Left hindlimb (tissue), 1 donor: ENCODE data around the gene SEMA4A.
"Not testable (repeated sequence)": the region's sequence is repeated elsewhere in the genome, so short reads cannot be mapped to it uniquely, and the experiment has no call there.

Source experiments
- DNase-seq: peaks from one replicate; pipeline ENCODE4 v3.0.0-alpha.2; 2018

SEMA4A gene

GRCh38 chr1:156198831-156199349, 45.5 kb downstream of the SEMA4A start:
- no peak for DNase-seq

- no peak for DNase-seq
These were observed 46.7 kb downstream of the SEMA4A start for GRCh38 chr1:156200044-156200443.

DNA sequence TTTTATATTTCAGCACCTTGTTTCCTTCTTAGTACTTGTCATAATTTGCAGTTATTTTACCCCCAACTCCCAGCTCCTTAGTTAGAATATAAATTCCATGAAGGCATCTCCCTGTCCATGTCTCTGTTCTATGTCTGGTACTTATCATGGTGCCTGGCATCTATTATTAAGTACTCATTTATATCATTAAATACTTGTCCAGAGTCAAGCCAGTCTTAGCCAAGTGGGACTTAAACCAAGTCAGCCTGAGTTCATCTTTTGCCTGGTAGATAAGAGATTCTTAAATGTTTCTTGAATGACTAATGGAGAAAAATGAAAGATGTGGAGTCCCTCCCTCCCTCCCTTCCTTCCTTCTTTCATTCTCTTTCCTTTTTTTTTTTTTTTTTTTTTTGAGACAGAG, 49.9 kb downstream of the SEMA4A start:
- DNase-seq: no peak

- DNase-seq: no peak
These were observed 51.3 kb downstream of the SEMA4A start for GRCh38 chr1:156204686-156205085.

- DNase-seq: no peak
These were observed 57.9 kb downstream of the SEMA4A start for GRCh38 chr1:156211243-156211642.

GRCh38 chr1:156212130-156212529, 58.7 kb downstream of the SEMA4A start:
- no peak for DNase-seq

GRCh38 chr1:156212833-156213643, 59.7 kb downstream of the SEMA4A start, which contains the start of gene PMF1:
TSS of gene PMF1 (plus strand) at chr1:156213007. CDS start at chr1:156213016, 9 bp downstream.
- peak; percentile 98 for DNase-seq

GRCh38 chr1:156213644-156213966, 60.2 kb downstream of the SEMA4A start:
- DNase-seq: no peak

DNA sequence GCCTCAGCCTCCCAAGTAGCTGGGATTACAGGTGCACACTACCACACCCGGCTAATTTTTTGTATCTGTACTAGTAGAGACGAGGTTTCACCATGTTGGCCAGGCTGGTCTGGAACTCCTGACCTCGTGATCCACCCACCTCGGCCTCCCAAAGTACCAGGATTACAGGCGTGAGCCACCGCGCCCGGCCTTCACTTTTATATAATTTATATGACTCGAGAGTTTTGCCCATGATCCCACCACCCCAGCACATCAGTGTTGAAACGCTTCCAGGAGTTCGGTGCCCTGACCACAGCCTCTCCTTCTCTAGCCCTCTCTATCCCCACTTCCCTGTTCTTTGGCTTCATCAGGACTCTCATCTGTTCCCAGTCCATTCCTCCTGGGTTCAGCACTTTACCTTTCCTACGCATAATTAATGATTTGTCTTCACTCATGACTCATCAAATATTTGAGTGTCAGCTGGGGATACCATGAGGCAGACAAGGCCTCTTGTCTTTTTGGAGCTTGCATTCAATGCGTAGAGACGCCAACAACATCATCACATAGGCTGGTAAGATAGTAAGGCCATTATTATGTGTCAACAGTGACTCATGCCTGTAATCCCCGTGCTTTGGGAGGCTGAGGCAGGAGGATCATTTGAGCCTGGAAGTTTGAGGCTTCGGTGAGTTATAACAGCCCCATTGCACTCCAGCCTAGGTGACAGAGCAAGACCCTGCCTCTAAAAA, 60.8 kb downstream of the SEMA4A start:
- no peak for DNase-seq

DNA sequence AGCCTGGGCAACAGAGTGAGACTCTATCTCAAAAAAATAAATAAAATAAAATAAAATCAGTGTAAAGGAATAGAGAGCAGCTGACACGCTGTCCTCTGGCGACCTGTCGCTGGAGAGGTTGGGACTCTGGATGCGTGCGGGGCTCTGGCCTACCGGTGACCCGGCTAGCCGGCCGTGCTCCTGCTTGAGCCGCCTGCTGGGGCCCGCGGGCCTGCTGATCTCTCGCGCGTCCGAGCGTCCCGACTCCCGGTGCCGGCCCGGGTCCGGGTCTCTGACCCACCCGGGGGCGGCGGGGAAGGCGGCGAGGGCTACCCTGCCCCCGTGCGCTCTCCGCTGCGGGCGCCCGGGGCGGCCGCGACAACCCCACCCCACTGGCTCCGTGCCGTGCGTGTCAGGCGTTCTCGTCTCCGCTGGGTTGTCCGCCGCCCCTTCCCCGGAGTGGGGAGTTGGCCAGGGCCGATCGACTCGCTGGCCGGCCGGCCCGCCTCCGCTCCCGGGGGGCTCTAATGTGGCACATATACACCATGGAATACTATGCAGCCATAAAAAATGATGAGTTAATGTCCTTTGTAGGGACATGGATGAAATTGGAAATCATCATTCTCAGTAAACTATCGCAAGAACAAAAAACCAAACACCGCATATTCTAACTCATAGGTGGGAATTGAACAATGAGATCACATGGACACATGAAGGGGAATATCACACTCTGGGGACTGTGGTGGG, 63.1 kb downstream of the SEMA4A start:
- DNase-seq: not testable (repeated sequence)

DNA sequence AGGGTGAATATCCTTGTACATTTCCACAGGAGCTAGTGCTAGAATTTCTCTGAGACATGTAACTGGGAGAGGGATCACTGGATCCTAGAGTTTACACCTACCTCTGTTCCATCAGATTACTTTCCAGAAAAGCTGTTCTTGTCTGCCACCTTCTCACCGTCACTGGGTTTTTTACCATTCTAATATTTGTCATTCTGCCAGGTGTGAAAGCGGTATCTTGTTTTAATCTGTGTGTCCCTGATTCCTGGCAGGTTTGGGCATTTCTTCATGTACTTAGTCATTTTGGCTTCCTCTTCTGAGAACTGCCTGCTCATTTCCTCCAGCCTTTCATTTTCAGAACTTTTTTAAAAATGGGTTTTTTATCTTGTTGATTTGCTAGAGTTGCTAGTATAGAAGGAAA, 64.5 kb downstream of the SEMA4A start:
- no peak for DNase-seq

DNA sequence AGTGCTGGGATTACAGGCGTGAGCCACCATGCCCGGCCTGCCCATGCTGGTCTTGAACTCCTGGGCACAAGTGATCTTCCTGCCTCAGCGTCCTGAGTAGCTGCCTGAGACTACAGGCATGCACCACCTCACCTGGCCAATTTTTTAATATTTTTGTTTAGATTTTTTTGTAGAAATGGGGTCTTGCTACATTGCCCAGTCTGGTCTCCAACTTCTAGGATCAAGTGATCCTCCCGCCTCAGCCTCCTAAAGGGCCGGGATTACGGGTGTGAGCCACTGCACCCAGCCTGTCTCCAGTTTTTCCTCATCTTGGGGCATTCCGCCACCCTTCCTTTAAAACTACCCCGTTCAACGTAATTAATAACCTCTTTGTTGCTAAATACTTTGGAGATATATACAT, 66.8 kb downstream of the SEMA4A start:
- no peak for DNase-seq

DNA sequence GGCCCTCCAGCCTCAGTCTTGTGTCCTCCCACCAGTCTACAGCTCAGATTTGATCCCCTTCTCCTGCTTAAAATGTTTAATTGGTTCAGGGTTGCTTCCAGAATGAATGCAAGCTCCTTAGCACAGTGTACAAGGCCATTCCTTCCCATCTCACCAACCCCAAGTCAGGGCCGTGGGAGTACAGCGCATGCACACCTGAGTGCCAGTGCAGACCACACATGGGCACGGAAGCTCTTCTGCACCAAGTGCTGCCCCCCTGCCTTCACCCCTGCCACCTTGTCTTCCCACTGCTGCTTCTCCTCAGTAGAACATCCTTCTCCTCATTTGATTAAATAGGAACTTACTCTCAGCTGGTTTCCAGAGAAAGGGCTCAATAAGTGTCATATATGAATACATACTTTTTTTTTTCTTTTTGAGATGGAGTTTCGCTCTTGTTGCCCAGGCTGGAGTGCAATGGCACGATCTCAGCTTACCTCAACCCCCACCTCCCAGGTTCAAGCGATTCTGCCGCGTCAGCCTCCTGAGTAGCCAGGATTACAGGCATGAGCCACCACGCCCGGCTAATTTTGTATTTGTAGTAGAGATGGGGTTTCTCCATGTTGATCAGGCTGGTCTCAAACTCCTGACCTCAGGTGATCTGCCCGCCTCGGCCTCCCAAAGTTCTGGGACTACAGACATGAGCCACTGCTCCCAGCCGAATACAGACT, 68.8 kb downstream of the SEMA4A start:
- DNase-seq: no peak

DNA sequence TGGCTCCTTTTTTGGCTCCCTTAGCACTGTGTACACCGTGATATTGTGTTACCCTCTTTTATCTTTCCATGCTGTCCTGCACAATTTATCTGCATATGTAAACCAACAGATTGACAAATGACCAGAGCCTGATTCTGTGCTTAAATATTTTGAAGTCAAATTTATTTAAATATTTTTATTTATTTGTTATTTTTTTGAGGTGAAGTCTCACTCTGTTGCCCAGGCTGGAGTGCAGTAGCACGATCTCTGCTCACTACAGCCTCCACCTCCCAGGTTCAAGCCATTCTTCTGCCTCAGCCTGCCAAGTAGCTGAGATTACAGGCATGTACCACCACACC, 72.3 kb downstream of the SEMA4A start:
- no peak for DNase-seq

- no peak for DNase-seq
These were observed 72.7 kb downstream of the SEMA4A start for GRCh38 chr1:156226116-156226538.

GRCh38 chr1:156226782-156227181, 73.4 kb downstream of the SEMA4A start:
- no peak for DNase-seq
